ENCODE data around the gene ZNF280B. TPM values are rescaled to one million over a fixed set of nuclear protein-coding genes. Genes with fewer than 3 reads are reported as not detected.

ZNF280B gene
- total RNA-seq, 1 experiment from 2014 or later, result 0.66 TPM

DNA sequence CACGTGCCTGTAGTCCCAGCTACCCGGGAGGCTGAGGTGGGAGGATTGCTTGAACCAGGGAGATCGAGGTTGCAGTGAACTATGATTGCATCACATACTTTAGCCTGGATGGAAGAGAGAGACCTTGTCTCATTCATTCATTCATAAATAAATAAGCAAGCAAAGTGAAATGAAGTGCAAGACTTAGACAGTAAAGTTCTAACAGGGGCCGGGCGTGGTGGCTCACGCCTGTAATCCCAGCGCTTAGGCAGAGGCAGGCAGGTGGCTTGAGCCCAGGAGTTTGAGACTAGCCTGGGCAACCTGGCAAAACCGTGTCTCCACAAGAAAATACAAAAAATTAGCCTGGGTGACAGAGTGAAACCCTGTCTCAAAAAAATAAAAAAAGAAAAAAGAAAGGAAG lies 13.1 kb upstream of the ZNF280B start:
- POLR2A ChIA-PET (ENCODE audit: unreplicated experiment), result no interaction called here
- no peak overlapping the region for H3K9ac ChIP-seq (ENCODE audit: low read length)
- intact Hi-C loops (cut with micrococcal nuclease), result no loop called here
- H3K9me3 ChIP-seq (ENCODE audit: low read length), result no peaks in the 10 kb centered on the region
- no TSS peak for BruUV-seq (replicated peaks)
- H3F3A ChIP-seq (ENCODE audit: low read length, unreplicated experiment), result no peaks in the 10 kb centered on the region
- H4K20me1 ChIP-seq (ENCODE audit: low read length), result no peaks in the 10 kb centered on the region
- H3K4me3 ChIP-seq (ENCODE audit: low read length), result no peak overlapping the region
- H3K27me3 ChIP-seq (ENCODE audit: low read length), result peaks cover 19% of the 10 kb centered on the region
- ATAC-seq (no peak), DNase-seq (no peak)
- no peaks in the 10 kb centered on the region for H3K4me1 ChIP-seq (ENCODE audit: insufficient read depth, low read length)
- no peaks in the 10 kb centered on the region for H3K9me2 ChIP-seq (replicated peaks; ENCODE audit: low read length)
- TF ChIP-seq, protein P1, sequence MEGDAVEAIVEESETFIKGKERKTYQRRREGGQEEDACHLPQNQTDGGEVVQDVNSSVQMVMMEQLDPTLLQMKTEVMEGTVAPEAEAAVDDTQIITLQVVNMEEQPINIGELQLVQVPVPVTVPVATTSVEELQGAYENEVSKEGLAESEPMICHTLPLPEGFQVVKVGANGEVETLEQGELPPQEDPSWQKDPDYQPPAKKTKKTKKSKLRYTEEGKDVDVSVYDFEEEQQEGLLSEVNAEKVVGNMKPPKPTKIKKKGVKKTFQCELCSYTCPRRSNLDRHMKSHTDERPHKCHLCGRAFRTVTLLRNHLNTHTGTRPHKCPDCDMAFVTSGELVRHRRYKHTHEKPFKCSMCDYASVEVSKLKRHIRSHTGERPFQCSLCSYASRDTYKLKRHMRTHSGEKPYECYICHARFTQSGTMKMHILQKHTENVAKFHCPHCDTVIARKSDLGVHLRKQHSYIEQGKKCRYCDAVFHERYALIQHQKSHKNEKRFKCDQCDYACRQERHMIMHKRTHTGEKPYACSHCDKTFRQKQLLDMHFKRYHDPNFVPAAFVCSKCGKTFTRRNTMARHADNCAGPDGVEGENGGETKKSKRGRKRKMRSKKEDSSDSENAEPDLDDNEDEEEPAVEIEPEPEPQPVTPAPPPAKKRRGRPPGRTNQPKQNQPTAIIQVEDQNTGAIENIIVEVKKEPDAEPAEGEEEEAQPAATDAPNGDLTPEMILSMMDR (conservative IDR thresholded peaks at IDR 0.05; ENCODE audit: low read depth, low read length), result no peak
- TF ChIP-seq EZH2phosphoT487 (IDR thresholded peaks at IDR 0.05; ENCODE audit: borderline replicate concordance, low read length) (no peak), EZH2 (IDR thresholded peaks at IDR 0.05; ENCODE audit: low read length, unreplicated experiment) (no peak)
- H3K27ac ChIP-seq (ENCODE audit: low read length), result no peak overlapping the region
- no peaks in the 10 kb centered on the region for H3K36me3 ChIP-seq (ENCODE audit: low read depth, low read length)
- H2AFZ ChIP-seq (ENCODE audit: low read length), result no peak overlapping the region
- no peaks in the 10 kb centered on the region for H3K79me2 ChIP-seq (ENCODE audit: low read length)
- H3K4me2 ChIP-seq (ENCODE audit: low read length), result no peak overlapping the region
- CTCF ChIA-PET, result no interaction called here

DNA sequence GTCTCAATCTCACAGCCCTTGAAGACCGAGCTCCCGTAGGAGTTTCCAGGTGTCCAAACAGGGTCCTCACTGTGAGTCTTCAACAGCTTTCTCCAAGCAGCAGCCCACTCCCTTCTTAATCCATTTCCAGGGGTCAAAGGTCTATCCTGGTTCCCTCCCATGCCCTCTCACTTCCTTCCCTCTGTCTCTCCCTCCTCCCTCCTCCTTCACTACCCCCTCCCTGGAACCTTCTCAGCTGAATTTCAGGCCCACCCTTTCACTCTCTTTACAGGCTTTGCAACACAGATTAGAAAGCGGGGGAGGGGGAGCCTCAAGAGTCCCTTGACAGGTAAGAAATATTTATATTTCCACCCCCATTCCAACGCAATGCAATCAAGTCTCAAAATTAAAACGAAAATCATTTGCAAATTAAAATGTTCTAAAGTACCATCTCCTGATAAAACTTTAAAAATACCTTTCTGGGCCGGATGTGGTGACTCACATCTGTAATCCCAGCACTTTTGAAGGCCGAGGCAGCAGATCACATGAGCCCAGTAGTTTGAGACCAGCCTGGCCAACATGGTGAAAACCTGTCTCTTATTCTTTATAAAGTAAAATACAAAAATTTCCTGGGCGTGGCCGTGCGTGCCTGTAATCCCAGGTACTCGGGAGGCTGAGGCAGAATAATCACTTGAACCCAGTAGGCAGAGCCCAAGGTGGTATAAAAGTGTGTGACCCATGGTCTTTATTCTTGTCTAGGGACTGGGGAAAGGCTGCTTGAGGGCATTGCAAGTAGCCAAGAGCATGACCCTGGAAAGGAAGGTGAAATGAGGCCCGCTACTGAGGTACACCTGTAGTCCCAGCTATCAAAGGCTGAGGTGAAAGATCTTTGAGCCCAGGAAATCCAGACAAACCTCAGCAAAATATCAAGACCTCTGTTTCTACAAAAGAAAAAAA lies 12.4 kb upstream of the ZNF280B start:
- peak; percentile 4 for DNase-seq
- no peak overlapping the region for H3K9ac ChIP-seq (ENCODE audit: low read length)
- no peak overlapping the region for H2AFZ ChIP-seq (ENCODE audit: low read length)
- H3K79me2 ChIP-seq (ENCODE audit: low read length), result no peaks in the 10 kb centered on the region
- H3K36me3 ChIP-seq (ENCODE audit: low read depth, low read length), result no peaks in the 10 kb centered on the region
- no peaks in the 10 kb centered on the region for H3K9me3 ChIP-seq (ENCODE audit: low read length)
- intact Hi-C loops (cut with micrococcal nuclease), result no loop called here
- H3K9me2 ChIP-seq (replicated peaks; ENCODE audit: low read length), result no peaks in the 10 kb centered on the region
- BruUV-seq (replicated peaks), result no TSS peak
- ChIA-PET CTCF (no interaction called here), POLR2A (ENCODE audit: unreplicated experiment) (no interaction called here)
- no peak for ATAC-seq
- no peaks in the 10 kb centered on the region for H3K4me1 ChIP-seq (ENCODE audit: insufficient read depth, low read length)
- H3K27me3 ChIP-seq (ENCODE audit: low read length), result peaks cover 15% of the 10 kb centered on the region
- H3K4me3 ChIP-seq (ENCODE audit: low read length), result no peak overlapping the region
- no peak overlapping the region for H3K27ac ChIP-seq (ENCODE audit: low read length)
- no peaks in the 10 kb centered on the region for H3F3A ChIP-seq (ENCODE audit: low read length, unreplicated experiment)
- no peak for TF ChIP-seq EZH2 (IDR thresholded peaks at IDR 0.05; ENCODE audit: low read length, unreplicated experiment)
- TF ChIP-seq EZH2phosphoT487 (IDR thresholded peaks at IDR 0.05; ENCODE audit: borderline replicate concordance, low read length), result no peak
- TF ChIP-seq, protein P1 (conservative IDR thresholded peaks at IDR 0.05; ENCODE audit: low read depth, low read length), result no peak
- no peak overlapping the region for H3K4me2 ChIP-seq (ENCODE audit: low read length)
- H4K20me1 ChIP-seq (ENCODE audit: low read length), result no peaks in the 10 kb centered on the region

DNA sequence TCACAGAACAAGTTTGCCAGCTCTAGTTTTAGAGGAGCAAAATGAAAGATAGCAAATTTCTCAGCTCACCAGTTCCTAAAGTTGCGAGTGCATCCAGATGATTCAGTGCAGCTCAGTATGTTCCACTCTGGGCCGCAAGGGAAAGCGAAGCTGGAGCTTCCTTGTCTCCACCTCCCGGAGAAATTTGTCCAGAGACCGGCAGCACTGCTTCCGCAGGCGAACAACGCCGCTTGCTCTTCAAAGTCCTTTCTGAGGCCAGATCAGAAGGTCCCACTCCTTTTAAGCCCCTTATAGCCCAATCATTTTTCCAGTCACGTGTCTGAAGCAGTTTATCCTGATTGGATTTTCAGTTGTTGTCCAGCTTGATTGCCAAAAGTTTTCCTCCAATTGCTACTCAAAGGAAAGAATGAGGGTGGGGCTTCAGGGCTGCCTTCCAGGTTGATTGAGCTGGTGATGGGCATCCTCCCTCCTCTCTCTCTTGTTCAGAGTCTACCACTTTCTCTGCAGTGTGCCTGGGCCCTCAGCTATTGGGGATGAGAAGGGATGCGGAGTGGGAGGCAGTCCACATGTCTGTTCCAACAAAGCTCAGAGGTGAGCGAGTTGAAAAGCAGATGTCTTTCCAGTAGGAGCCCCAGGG lies 11.6 kb upstream of the ZNF280B start, which contains the start of gene ZNF280A:
TSS of gene ZNF280A (minus strand) at position 251 of the 637 bp plus-strand sequence. CDS start 4,640 bp downstream, outside the sequence.
- CTCF ChIA-PET, result no interaction called here
- no peak within 1 kb of the TSS for H3K9ac ChIP-seq (ENCODE audit: low read length)
- TF ChIP-seq EZH2phosphoT487 (IDR thresholded peaks at IDR 0.05; ENCODE audit: borderline replicate concordance, low read length), result no peak
- TF ChIP-seq, protein P1 (conservative IDR thresholded peaks at IDR 0.05; ENCODE audit: low read depth, low read length), result no peak
- no peak for TF ChIP-seq EZH2 (IDR thresholded peaks at IDR 0.05; ENCODE audit: low read length, unreplicated experiment)

More for the DNA sequence above, 11.6 kb upstream of the ZNF280B start, which contains the start of gene ZNF280A:
- no peaks in the 10 kb centered on the region for H3K9me3 ChIP-seq (ENCODE audit: low read length)
- no peaks in the 10 kb centered on the region for H3K4me1 ChIP-seq (ENCODE audit: insufficient read depth, low read length)
- no peak within 1 kb of the TSS for H3K27ac ChIP-seq (ENCODE audit: low read length)
- H3F3A ChIP-seq (ENCODE audit: low read length, unreplicated experiment), result no peaks in the 10 kb centered on the region
- no peaks in the 10 kb centered on the region for H3K79me2 ChIP-seq (ENCODE audit: low read length)
- no peak for ATAC-seq
- H3K27me3 ChIP-seq (ENCODE audit: low read length), result peaks cover 13% of the 10 kb centered on the region
- intact Hi-C loops (cut with micrococcal nuclease), result no loop called here
- H4K20me1 ChIP-seq (ENCODE audit: low read length), result no peaks in the 10 kb centered on the region
- H3K9me2 ChIP-seq (replicated peaks; ENCODE audit: low read length), result no peaks in the 10 kb centered on the region
- H3K36me3 ChIP-seq (ENCODE audit: low read depth, low read length), result no peaks in the 10 kb centered on the region
- BruUV-seq (replicated peaks), result no TSS peak
- POLR2A ChIA-PET (ENCODE audit: unreplicated experiment), result no interaction called here
- DNase-seq, result no peak
- H3K4me2 ChIP-seq (ENCODE audit: low read length), result no peak within 1 kb of the TSS
- H2AFZ ChIP-seq (ENCODE audit: low read length), result no peak within 1 kb of the TSS
- H3K4me3 ChIP-seq (ENCODE audit: low read length), result no peak within 1 kb of the TSS
